GM19324 (cell line): ENCODE results near the gene ANKRD53.
A peak's percentile ranks its signal among the peaks of the same experiment; 100 is the strongest.
"Not testable (repeated sequence)": the region's sequence is repeated elsewhere in the genome, so short reads cannot be mapped to it uniquely, and the experiment has no call there.

ENCODE experiments used
- ATAC-seq: cut with Tn5 transposase; IDR thresholded peaks from one replicate; pipeline ENCODE4 v1.9.1; 2021; ENCODE audit warnings: mild to moderate bottlenecking, moderate library complexity; ENCODE audit not compliant: unreplicated experiment, low FRiP score

Gene ANKRD53

GRCh38 chr2:70988151-70988550, 9.7 kb downstream of the ANKRD53 start:
- no peak for ATAC-seq

GRCh38 chr2:70988726-70989648, 10.6 kb downstream of the ANKRD53 start:
- no peak for ATAC-seq

GRCh38 chr2:70990216-70990615, 11.8 kb downstream of the ANKRD53 start:
- no peak for ATAC-seq

GRCh38 chr2:70991142-70991541, 12.7 kb downstream of the ANKRD53 start:
- ATAC-seq, result no peak

GRCh38 chr2:70991742-70992141, 13.3 kb downstream of the ANKRD53 start:
- no peak for ATAC-seq

GRCh38 chr2:70992945-70993853, 14.8 kb downstream of the ANKRD53 start:
- no peak for ATAC-seq

GRCh38 chr2:70994009-70994698, 15.7 kb downstream of the ANKRD53 start:
- peak; percentile 28 for ATAC-seq

- peak; percentile 95 for ATAC-seq
Measured at GRCh38 chr2:70994699-70995425, 16.4 kb downstream of the ANKRD53 start, which contains the start of gene TEX261. Gene TEX261 (minus strand): TSS chr2:70994873. CDS start chr2:70994757, 116 bp downstream.

- ATAC-seq, result peak; percentile 40
Measured at GRCh38 chr2:70995426-70995729, 16.9 kb downstream of the ANKRD53 start.

- not testable (repeated sequence) for ATAC-seq
Measured at GRCh38 chr2:70998885-70999284, 20.5 kb downstream of the ANKRD53 start.

- no peak for ATAC-seq
Measured at GRCh38 chr2:70999362-70999761, 20.9 kb downstream of the ANKRD53 start.

- ATAC-seq, result not testable (repeated sequence)
Measured at GRCh38 chr2:70999931-71000330, 21.5 kb downstream of the ANKRD53 start.

- ATAC-seq, result peak; percentile 66
Measured at GRCh38 chr2:71000780-71001591, 22.6 kb downstream of the ANKRD53 start.

GRCh38 chr2:71001592-71001927, 23.1 kb downstream of the ANKRD53 start:
- ATAC-seq, result no peak

- no peak for ATAC-seq
Measured at GRCh38 chr2:71001981-71002570, 23.6 kb downstream of the ANKRD53 start.

- no peak for ATAC-seq
Measured at GRCh38 chr2:71003396-71003795, 25.0 kb downstream of the ANKRD53 start.

- ATAC-seq, result no peak
Measured at GRCh38 chr2:71003966-71004755, 25.7 kb downstream of the ANKRD53 start.

GRCh38 chr2:71004857-71005256, 26.4 kb downstream of the ANKRD53 start:
- ATAC-seq, result no peak
